ENCODE results near the gene TRIM24.
"Not testable (repeated sequence)": the region's sequence is repeated elsewhere in the genome, so short reads cannot be mapped to it uniquely, and the experiment has no call there.

TRIM24 gene

GRCh38 chr7:138435231-138435919, 24.7 kb upstream of the TRIM24 start:
- Histone ChIP-seq H3K9me3 (ENCODE audit: low read length) (no peaks in the 10 kb centered on the region), H3K27me3 (ENCODE audit: control insufficient read depth in 1 of 2, insufficient read depth in 2 of 2, low read length in 2 of 2) (no peaks in the 10 kb centered on the region), H3K4me3 (ENCODE audit: low read depth in 1 of 2, low read length in 2 of 2) (no peak overlapping the region), H3K27ac (ENCODE audit: low read depth, low read length) (no peak overlapping the region), H3K9ac (ENCODE audit: low read length) (no peak overlapping the region), H3K36me3 (ENCODE audit: insufficient read depth, low read length) (no peaks in the 10 kb centered on the region), H3K4me1 (ENCODE audit: insufficient read depth, low read length) (no peaks in the 10 kb centered on the region)

DNA sequence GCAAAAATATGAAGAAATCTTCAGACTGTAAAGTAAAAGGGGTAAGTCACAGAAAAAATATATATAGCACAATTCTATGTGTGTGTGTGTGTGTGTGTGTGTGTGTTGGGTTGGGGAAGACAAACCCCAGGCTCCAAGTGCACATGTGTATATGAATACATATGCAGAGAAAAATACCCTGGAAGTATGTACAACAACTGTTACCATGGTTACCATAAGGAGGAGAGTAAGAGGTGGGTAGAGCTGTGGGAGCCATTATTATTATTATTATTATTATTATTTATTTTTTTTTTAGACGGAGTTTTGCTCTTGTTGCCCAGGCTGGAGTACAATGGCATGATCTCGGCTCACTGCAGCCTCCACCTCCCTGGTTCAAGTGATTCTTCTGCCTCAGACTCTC, 23.7 kb upstream of the TRIM24 start:
- Histone ChIP-seq H3K9me3 (ENCODE audit: low read length) (no peaks in the 10 kb centered on the region), H3K4me3 (ENCODE audit: low read depth in 1 of 2, low read length in 2 of 2) (no peak overlapping the region), H3K36me3 (ENCODE audit: insufficient read depth, low read length) (no peaks in the 10 kb centered on the region), H3K9ac (ENCODE audit: low read length) (no peak overlapping the region), H3K27ac (ENCODE audit: low read depth, low read length) (no peak overlapping the region), H3K4me1 (ENCODE audit: insufficient read depth, low read length) (no peaks in the 10 kb centered on the region), H3K27me3 (ENCODE audit: control insufficient read depth in 1 of 2, insufficient read depth in 2 of 2, low read length in 2 of 2) (no peaks in the 10 kb centered on the region)

- no peaks in the 10 kb centered on the region for H3K36me3 ChIP-seq (ENCODE audit: insufficient read depth, low read length)
- H3K27ac ChIP-seq (ENCODE audit: low read depth, low read length) = no peak overlapping the region
- no peak overlapping the region for H3K4me3 ChIP-seq (ENCODE audit: low read depth in 1 of 2, low read length in 2 of 2)
- no peaks in the 10 kb centered on the region for H3K4me1 ChIP-seq (ENCODE audit: insufficient read depth, low read length)
- no peak overlapping the region for H3K9ac ChIP-seq (ENCODE audit: low read length)
- no peaks in the 10 kb centered on the region for H3K27me3 ChIP-seq (ENCODE audit: control insufficient read depth in 1 of 2, insufficient read depth in 2 of 2, low read length in 2 of 2)
- no peaks in the 10 kb centered on the region for H3K9me3 ChIP-seq (ENCODE audit: low read length)
Measured at GRCh38 chr7:138440460-138440859, 19.6 kb upstream of the TRIM24 start.

DNA sequence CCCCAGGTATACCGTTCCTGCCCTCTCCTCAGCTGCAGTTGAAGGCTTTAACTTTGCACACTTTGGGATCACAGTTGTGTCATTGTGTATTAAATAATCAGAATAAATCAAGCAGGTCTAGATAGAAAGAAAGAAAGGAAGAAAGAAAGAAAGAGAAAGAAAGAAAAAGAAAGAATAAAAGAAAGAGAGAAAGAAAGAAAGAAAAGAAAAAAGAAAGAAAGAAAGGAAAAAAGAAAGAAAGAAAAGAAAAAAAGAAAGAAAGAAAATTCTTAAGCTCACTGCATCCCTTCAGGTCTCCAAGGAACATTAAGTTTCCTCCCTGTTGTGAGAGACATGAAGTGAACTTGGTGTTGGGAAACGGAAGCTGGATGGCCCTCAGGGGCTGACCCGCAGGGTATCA, 17.2 kb upstream of the TRIM24 start:
- Histone ChIP-seq H3K9me3 (ENCODE audit: low read length) (no peaks in the 10 kb centered on the region), H3K4me3 (ENCODE audit: low read depth in 1 of 2, low read length in 2 of 2) (no peak overlapping the region), H3K27ac (ENCODE audit: low read depth, low read length) (no peak overlapping the region), H3K9ac (ENCODE audit: low read length) (no peak overlapping the region), H3K36me3 (ENCODE audit: insufficient read depth, low read length) (no peaks in the 10 kb centered on the region), H3K4me1 (ENCODE audit: insufficient read depth, low read length) (no peaks in the 10 kb centered on the region), H3K27me3 (ENCODE audit: control insufficient read depth in 1 of 2, insufficient read depth in 2 of 2, low read length in 2 of 2) (no peaks in the 10 kb centered on the region)

DNA sequence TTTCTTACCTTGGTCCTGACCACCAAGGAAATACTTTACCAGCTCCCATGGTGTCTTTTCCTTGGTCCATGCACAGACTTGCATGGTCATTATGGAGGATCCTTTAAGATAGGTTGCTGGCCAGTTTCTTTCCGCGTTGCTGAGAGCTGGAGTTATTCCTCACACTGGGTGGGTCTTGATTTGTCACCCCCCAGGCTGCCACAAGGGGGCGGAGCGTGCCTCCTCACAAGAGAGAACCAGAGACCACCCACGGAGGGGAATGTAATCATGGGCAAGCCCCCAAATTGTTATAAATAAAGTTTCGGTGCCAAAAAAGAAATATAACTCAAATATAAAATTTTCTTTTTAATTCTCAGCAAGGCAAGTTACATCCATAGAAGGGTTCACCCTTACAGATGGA, 10.5 kb upstream of the TRIM24 start:
- Histone ChIP-seq H3K27ac (ENCODE audit: low read depth, low read length) (no peak overlapping the region), H3K4me1 (ENCODE audit: insufficient read depth, low read length) (no peaks in the 10 kb centered on the region), H3K27me3 (ENCODE audit: control insufficient read depth in 1 of 2, insufficient read depth in 2 of 2, low read length in 2 of 2) (no peaks in the 10 kb centered on the region), H3K9me3 (ENCODE audit: low read length) (no peaks in the 10 kb centered on the region), H3K36me3 (ENCODE audit: insufficient read depth, low read length) (no peaks in the 10 kb centered on the region), H3K4me3 (ENCODE audit: low read depth in 1 of 2, low read length in 2 of 2) (no peak overlapping the region), H3K9ac (ENCODE audit: low read length) (no peak overlapping the region)

- H3K4me1 ChIP-seq (ENCODE audit: insufficient read depth, low read length) = no peaks in the 10 kb centered on the region
- no peak overlapping the region for H3K4me3 ChIP-seq (ENCODE audit: low read depth in 1 of 2, low read length in 2 of 2)
- H3K27ac ChIP-seq (ENCODE audit: low read depth, low read length) = no peak overlapping the region
- no peaks in the 10 kb centered on the region for H3K36me3 ChIP-seq (ENCODE audit: insufficient read depth, low read length)
- no peaks in the 10 kb centered on the region for H3K9me3 ChIP-seq (ENCODE audit: low read length)
- H3K27me3 ChIP-seq (ENCODE audit: control insufficient read depth in 1 of 2, insufficient read depth in 2 of 2, low read length in 2 of 2) = no peaks in the 10 kb centered on the region
- no peak overlapping the region for H3K9ac ChIP-seq (ENCODE audit: low read length)
Measured at GRCh38 chr7:138455609-138456008, 4.5 kb upstream of the TRIM24 start.

DNA sequence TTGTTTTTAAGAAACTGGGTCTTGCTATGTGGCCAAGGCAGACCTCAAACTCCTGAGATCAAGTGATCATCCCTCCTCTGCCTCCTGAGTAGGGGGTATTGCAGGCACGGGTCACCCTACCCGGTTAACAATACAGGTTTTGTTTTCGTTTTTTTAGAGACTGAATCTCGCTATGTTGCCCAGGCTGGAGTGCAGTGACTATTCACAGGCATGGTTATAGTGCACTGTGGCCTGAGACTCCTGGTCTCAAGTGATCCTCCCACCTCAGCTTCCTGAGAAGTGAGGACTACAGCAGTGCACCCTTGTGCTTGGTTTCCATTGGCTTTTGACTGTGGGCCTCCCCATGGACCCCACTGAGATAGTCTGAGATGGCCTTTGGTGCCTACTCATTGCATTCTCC, 3.8 kb upstream of the TRIM24 start:
- H3K36me3 ChIP-seq (ENCODE audit: insufficient read depth, low read length) = no peaks in the 10 kb centered on the region
- H3K27ac ChIP-seq (ENCODE audit: low read depth, low read length) = no peak overlapping the region
- H3K27me3 ChIP-seq (ENCODE audit: control insufficient read depth in 1 of 2, insufficient read depth in 2 of 2, low read length in 2 of 2) = no peaks in the 10 kb centered on the region
- H3K4me1 ChIP-seq (ENCODE audit: insufficient read depth, low read length) = peaks cover under 1% of the 10 kb centered on the region
- no peak overlapping the region for H3K4me3 ChIP-seq (ENCODE audit: low read depth in 1 of 2, low read length in 2 of 2)
- no peak overlapping the region for H3K9ac ChIP-seq (ENCODE audit: low read length)
- no peaks in the 10 kb centered on the region for H3K9me3 ChIP-seq (ENCODE audit: low read length)

DNA sequence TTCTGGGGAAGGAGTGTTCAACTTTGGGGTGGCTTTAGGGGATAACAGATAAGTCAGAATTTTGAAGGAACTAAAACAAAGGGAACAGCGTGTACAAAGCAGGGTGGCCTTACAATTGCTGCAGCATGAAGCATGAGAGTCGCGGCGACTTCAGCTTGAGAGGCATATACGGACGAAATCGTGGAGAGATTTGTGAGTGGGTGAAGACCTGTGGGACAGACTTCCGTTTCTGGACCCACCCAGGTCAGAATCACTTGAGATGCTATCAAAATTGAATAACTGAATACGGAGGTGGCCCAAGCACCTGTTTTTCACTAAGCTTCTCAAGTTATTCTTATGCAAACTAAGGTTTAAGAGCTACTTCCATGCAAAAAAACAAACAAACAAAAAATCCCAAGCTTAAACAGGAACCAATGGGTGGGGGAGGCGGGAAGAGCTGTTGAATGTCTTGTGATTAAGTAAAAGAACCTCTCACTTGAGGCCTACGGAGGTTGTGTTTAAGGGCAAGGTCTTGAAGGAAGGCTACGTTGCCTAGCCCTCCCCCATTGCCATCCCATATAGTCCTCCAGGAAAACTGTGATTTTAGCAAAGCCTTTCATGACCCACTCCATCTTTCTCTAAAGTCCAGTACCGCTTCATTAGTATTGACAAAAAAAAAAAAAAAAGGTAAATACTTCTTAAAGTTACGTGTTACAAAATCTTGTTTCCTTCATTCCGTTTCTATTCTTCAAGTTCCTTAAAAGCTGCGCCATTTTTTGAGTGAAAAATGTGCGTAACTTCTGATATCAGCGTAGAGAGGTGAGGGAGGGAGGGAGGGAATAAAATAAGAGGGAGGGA, 1.3 kb upstream of the TRIM24 start:
- H3K27ac ChIP-seq (ENCODE audit: low read depth, low read length) = no peak overlapping the region
- no peaks in the 10 kb centered on the region for H3K9me3 ChIP-seq (ENCODE audit: low read length)
- H3K9ac ChIP-seq (ENCODE audit: low read length) = no peak overlapping the region
- no peaks in the 10 kb centered on the region for H3K36me3 ChIP-seq (ENCODE audit: insufficient read depth, low read length)
- peaks cover 9% of the 10 kb centered on the region for H3K4me1 ChIP-seq (ENCODE audit: insufficient read depth, low read length)
- H3K4me3 ChIP-seq (ENCODE audit: low read depth in 1 of 2, low read length in 2 of 2) = no peak overlapping the region
- H3K27me3 ChIP-seq (ENCODE audit: control insufficient read depth in 1 of 2, insufficient read depth in 2 of 2, low read length in 2 of 2) = no peaks in the 10 kb centered on the region

DNA sequence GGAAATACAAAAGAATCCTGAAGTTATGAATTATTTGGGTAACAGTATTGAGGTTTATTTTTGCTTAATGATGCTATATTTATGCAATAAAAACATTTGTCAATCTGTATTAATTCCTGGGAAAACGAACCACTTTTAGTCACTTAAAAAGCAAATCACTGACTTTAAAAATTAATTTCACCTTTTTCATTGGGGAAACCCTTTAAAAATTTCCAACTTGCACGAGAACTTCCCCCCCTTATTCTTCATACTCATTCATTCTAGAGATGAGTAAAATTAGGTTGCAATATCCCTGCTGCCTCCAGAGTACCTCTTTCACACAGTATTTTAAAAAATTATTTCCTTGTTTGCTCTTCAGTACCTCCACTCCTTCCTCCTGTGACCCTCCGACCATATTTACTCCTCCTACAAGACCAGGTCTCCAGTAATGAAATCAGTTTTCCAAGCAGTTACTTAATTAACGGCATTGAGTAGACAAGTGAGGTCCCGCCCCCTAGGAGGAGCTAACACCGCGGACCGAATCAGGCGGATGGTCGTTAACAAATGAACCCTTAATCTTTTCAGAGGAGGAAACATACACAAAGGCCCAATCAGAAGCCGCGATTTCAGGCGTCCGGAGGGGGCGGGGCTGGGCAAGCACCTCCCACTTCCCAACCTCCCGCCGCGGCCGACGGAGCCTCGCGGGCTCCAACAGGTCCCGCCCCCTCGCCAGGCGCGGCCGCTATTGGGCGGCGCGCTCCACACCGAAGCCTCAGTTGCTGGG, 465 bp upstream of the TRIM24 start:
- no peaks in the 10 kb centered on the region for H3K36me3 ChIP-seq (ENCODE audit: insufficient read depth, low read length)
- peaks cover 9% of the 10 kb centered on the region for H3K4me1 ChIP-seq (ENCODE audit: insufficient read depth, low read length)
- H3K4me3 ChIP-seq (ENCODE audit: low read depth in 1 of 2, low read length in 2 of 2) = peak overlapping the region; percentile 6 to 57
- no peaks in the 10 kb centered on the region for H3K27me3 ChIP-seq (ENCODE audit: control insufficient read depth in 1 of 2, insufficient read depth in 2 of 2, low read length in 2 of 2)
- no peak overlapping the region for H3K9ac ChIP-seq (ENCODE audit: low read length)
- no peak overlapping the region for H3K27ac ChIP-seq (ENCODE audit: low read depth, low read length)
- H3K9me3 ChIP-seq (ENCODE audit: low read length) = no peaks in the 10 kb centered on the region

GRCh38 chr7:138460649-138461607, 869 bp downstream of the TRIM24 start:
- Histone ChIP-seq H3K36me3 (ENCODE audit: insufficient read depth, low read length) (no peaks in the 10 kb centered on the region), H3K4me3 (ENCODE audit: low read depth in 1 of 2, low read length in 2 of 2) (peak overlapping the region; percentile 75 to 87), H3K27ac (ENCODE audit: low read depth, low read length) (peak overlapping the region; percentile 76), H3K27me3 (ENCODE audit: control insufficient read depth in 1 of 2, insufficient read depth in 2 of 2, low read length in 2 of 2) (no peaks in the 10 kb centered on the region), H3K9me3 (ENCODE audit: low read length) (no peaks in the 10 kb centered on the region), H3K4me1 (ENCODE audit: insufficient read depth, low read length) (peaks cover 9% of the 10 kb centered on the region), H3K9ac (ENCODE audit: low read length) (peak overlapping the region; percentile 19)

DNA sequence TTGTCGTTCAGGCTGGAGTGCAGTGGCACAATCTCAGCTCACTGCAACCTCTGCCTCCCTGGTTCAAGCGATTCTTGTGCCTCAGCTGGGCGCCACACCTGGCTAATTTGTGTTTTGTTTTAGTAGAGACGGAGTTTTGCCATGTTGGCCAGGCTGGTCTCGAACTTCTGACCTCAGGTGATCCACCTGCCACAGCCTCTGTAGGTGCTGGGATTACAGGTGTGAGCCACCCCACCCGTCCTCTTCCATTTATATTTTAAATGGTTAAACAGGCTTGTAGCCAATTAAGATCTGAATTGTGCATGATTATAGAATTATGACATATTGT, 3.2 kb downstream of the TRIM24 start:
- H3K27me3 ChIP-seq (ENCODE audit: control insufficient read depth in 1 of 2, insufficient read depth in 2 of 2, low read length in 2 of 2); H3K4me3 ChIP-seq (ENCODE audit: low read depth in 1 of 2, low read length in 2 of 2); H3K36me3 ChIP-seq (ENCODE audit: insufficient read depth, low read length); H3K4me1 ChIP-seq (ENCODE audit: insufficient read depth, low read length); H3K9ac ChIP-seq (ENCODE audit: low read length); H3K27ac ChIP-seq (ENCODE audit: low read depth, low read length); H3K9me3 ChIP-seq (ENCODE audit: low read length): not testable (repeated sequence)

Data from muscle layer of colon (tissue), 2 donors.